H9 (cell line): ENCODE measurements around the gene AKAP7. TPM values are rescaled to one million over a fixed set of nuclear protein-coding genes. Genes with fewer than 3 reads are reported as not detected.
A peak's percentile ranks its signal among the peaks of the same experiment; 100 is the strongest.

Experiments used
- DNase-seq: peaks from one replicate; pipeline ENCODE4 v3.0.0-alpha.2; 2017
- H2AFZ ChIP-seq: one replicate; pipeline ENCODE4 v1.6.1; 2013; ENCODE audit warnings: mild to moderate bottlenecking, low read length, control low read depth, moderate library complexity
- H2AK5ac ChIP-seq: 2 replicates; pipeline ENCODE4 v1.6.1; 2013; ENCODE audit warnings: low read length, control low read depth, mixed read lengths; ENCODE audit not compliant: insufficient read length
- H2BK120ac ChIP-seq: one replicate; pipeline ENCODE4 v1.6.1; 2013; ENCODE audit warnings: low read depth, mild to moderate bottlenecking, low read length, control low read depth, inconsistent platforms; ENCODE audit not compliant: poor library complexity, severe bottlenecking
- H2BK12ac ChIP-seq: 2 replicates; pipeline ENCODE4 v1.6.1; 2013; ENCODE audit warnings: low read length, control low read depth, mixed read lengths, low read depth; ENCODE audit not compliant: insufficient read length
- H2BK15ac ChIP-seq: 2 replicates; pipeline ENCODE4 v1.6.1; 2013; ENCODE audit warnings: low read depth, low read length, control low read depth
- H2BK20ac ChIP-seq: one replicate; pipeline ENCODE4 v1.6.1; 2013; ENCODE audit warnings: low read depth, mild to moderate bottlenecking, low read length, control low read depth, inconsistent platforms; ENCODE audit not compliant: poor library complexity, severe bottlenecking
- H2BK5ac ChIP-seq: 2 replicates; pipeline ENCODE4 v1.6.1; 2013; ENCODE audit warnings: low read length, control low read depth, mixed read lengths; ENCODE audit not compliant: insufficient read length
- H3K14ac ChIP-seq: 2 replicates; pipeline ENCODE4 v1.6.1; 2013; ENCODE audit warnings: low read length, control low read depth; ENCODE audit not compliant: insufficient read depth
- H3K18ac ChIP-seq: 2 replicates; pipeline ENCODE4 v1.6.1; 2013; ENCODE audit warnings: low read depth, mild to moderate bottlenecking, mixed read lengths, low read length, control low read depth; ENCODE audit not compliant: insufficient read length
- H3K23ac ChIP-seq: 2 replicates; pipeline ENCODE4 v1.6.1; 2013; ENCODE audit warnings: low read length, control low read depth, mixed read lengths, low read depth; ENCODE audit not compliant: insufficient read length
- H3K23me2 ChIP-seq: 2 replicates; pipeline ENCODE4 v1.6.1; 2013; ENCODE audit warnings: low read depth, mild to moderate bottlenecking, mixed read lengths, low read length, control low read depth; ENCODE audit not compliant: insufficient read length, poor library complexity, severe bottlenecking
- H3K27ac ChIP-seq: 2 replicates; pipeline ENCODE4 v1.5.1; 2013; ENCODE audit warnings: low read length, control low read depth, mixed read lengths, low read depth; ENCODE audit not compliant: insufficient read length
- H3K27me3 ChIP-seq: 2 replicates; pipeline ENCODE4 v1.6.1; 2013; ENCODE audit warnings: low read length, control low read depth, inconsistent platforms; ENCODE audit not compliant: insufficient read depth
- H3K4ac ChIP-seq: 2 replicates; pipeline ENCODE4 v1.6.1; 2013; ENCODE audit warnings: low read depth, mild to moderate bottlenecking, control low read depth, inconsistent platforms, low read length, moderate library complexity
- H3K4me1 ChIP-seq: 2 replicates; pipeline ENCODE4 v1.6.1; 2013; ENCODE audit warnings: low read length, control low read depth, inconsistent platforms; ENCODE audit not compliant: insufficient read depth
- H3K4me2 ChIP-seq: 2 replicates; pipeline ENCODE4 v1.6.1; 2013; ENCODE audit warnings: low read length, control low read depth, mixed read lengths; ENCODE audit not compliant: insufficient read length, insufficient read depth
- H3K56ac ChIP-seq: 2 replicates; pipeline ENCODE4 v1.6.1; 2013; ENCODE audit warnings: low read depth, mild to moderate bottlenecking, mixed read lengths, low read length, control low read depth; ENCODE audit not compliant: insufficient read length
- H3K79me1 ChIP-seq: 2 replicates; pipeline ENCODE4 v1.6.1; 2013; ENCODE audit warnings: low read depth, mild to moderate bottlenecking, moderate library complexity, low read length, control low read depth, inconsistent platforms; ENCODE audit not compliant: insufficient read depth, poor library complexity, severe bottlenecking
- H3K79me2 ChIP-seq: 2 replicates; pipeline ENCODE4 v1.6.1; 2013; ENCODE audit warnings: low read length, control low read depth, inconsistent platforms; ENCODE audit not compliant: insufficient read depth
- H3K9ac ChIP-seq: 2 replicates; pipeline ENCODE4 v1.6.1; 2013; ENCODE audit warnings: low read length, control low read depth, mixed read lengths; ENCODE audit not compliant: insufficient read length; ENCODE audit errors: extremely low read depth
- H3K9me3 ChIP-seq: one replicate; pipeline ENCODE4 v1.6.1; 2013; ENCODE audit warnings: low read depth, low read length, inconsistent platforms; ENCODE audit not compliant: control insufficient read depth
- H3T11ph ChIP-seq: one replicate; pipeline ENCODE4 v1.6.1; 2013; ENCODE audit warnings: mild to moderate bottlenecking, low read length, control low read depth, inconsistent platforms
- H4K20me1 ChIP-seq: one replicate; pipeline ENCODE4 v1.6.1; 2013; ENCODE audit not compliant: control insufficient read depth, insufficient read length, insufficient read depth
- H4K5ac ChIP-seq: 2 replicates; pipeline ENCODE4 v1.6.1; 2013; ENCODE audit warnings: low read depth, mild to moderate bottlenecking, mixed read lengths, low read length, control low read depth; ENCODE audit not compliant: insufficient read length
- H4K8ac ChIP-seq: replicated peaks from 2 replicates; pipeline ENCODE4 v1.6.1; 2013; ENCODE audit warnings: low read length, control low read depth, mixed read lengths, low read depth; ENCODE audit not compliant: insufficient read length
- H4K91ac ChIP-seq: 2 replicates; pipeline ENCODE4 v1.6.1; 2013; ENCODE audit warnings: low read depth, mild to moderate bottlenecking, moderate library complexity, mixed read lengths, low read length, control low read depth; ENCODE audit not compliant: insufficient read length
- H3K27ac Mint-ChIP-seq, 3 experiments: 2 replicates in 2 of 3; 3 replicates in 1 of 3; pipeline ENCODE4 v1.8.0; 2020 to 2021; ENCODE audit warnings: mixed read lengths in 3 of 3, mild to moderate bottlenecking in 1 of 3, moderate library complexity in 1 of 3
- H3K27me3 Mint-ChIP-seq: 2 replicates; pipeline ENCODE4 v1.8.0; 2021; ENCODE audit warnings: low read depth, mild to moderate bottlenecking, moderate library complexity, mixed read lengths
- H3K36me3 Mint-ChIP-seq, 3 experiments: 2 replicates in 2 of 3; 3 replicates in 1 of 3; pipeline ENCODE4 v1.8.0; 2020 to 2021; ENCODE audit warnings: low read depth in 3 of 3, mixed read lengths in 3 of 3; ENCODE audit not compliant: insufficient read depth in 1 of 3
- H3K4me1 Mint-ChIP-seq, 2 experiments: 2 replicates each; pipeline ENCODE4 v1.8.0; 2020; ENCODE audit warnings: mixed read lengths in 2 of 2
- H3K4me3 Mint-ChIP-seq, 2 experiments: 2 replicates in 1 of 2; 3 replicates in 1 of 2; pipeline ENCODE4 v1.8.0; 2020 to 2021; ENCODE audit warnings: mild to moderate bottlenecking in 2 of 2, mixed read lengths in 2 of 2, moderate library complexity in 1 of 2
- H3K9me3 Mint-ChIP-seq, 2 experiments: 2 replicates in 1 of 2; 3 replicates in 1 of 2; pipeline ENCODE4 v1.8.0; 2020; ENCODE audit warnings: mild to moderate bottlenecking in 2 of 2, mixed read lengths in 2 of 2, moderate library complexity in 1 of 2
- CTCF ChIP-seq: fragments of 200-600 bp; sonication (generic); conservative IDR thresholded peaks from 3 replicates; pipeline ENCODE4 v1.8.0; 2021; ENCODE audit warnings: antibody characterized with exemption, mild to moderate bottlenecking
- WGBS: extraction: QIAGEN DNeasy Blood & Tissue Kit; methylation state at CpG from one replicate; pipeline ENCODE4 v1.1.7; 2013; ENCODE audit warnings: missing lambda C conversion rate, low lambda C conversion rate, mixed read lengths; ENCODE audit not compliant: insufficient read length; ENCODE audit errors: extremely low coverage; 5-methylcytosine and 5-hydroxymethylcytosine counted together
- total RNA-seq: library from RNA; stranded (reverse); gene quantifications from 2 replicates; pipeline ENCODE4 v1.2.1, GENCODE V29; 2021

Gene AKAP7
- total RNA-seq, 1 experiment from 2014 or later = 9.8 TPM

- no peak overlapping the region for H2BK5ac ChIP-seq
- H2AFZ ChIP-seq = no peak overlapping the region
- H2BK120ac ChIP-seq = no peak overlapping the region
- TF ChIP-seq CTCF = no peak
- no peak overlapping the region; the same call in 1 of the 2 replicates for H3K14ac ChIP-seq
- Mint-ChIP-seq H3K36me3 (peaks cover 4 to 5% (median 5%) of the 10 kb centered on the region in 3 experiments; a peak in 3 of 7 replicates), H3K27ac (peak overlapping the region in 1 of 3 experiments; percentile 38; a peak in 1 of 7 replicates), H3K4me3 (no peak overlapping the region), H3K4me1 (peaks cover 0 to 9% of the 10 kb centered on the region in 2 experiments; a peak in 2 of 4 replicates), H3K27me3 (no peaks in the 10 kb centered on the region), H3K9me3 (no peaks in the 10 kb centered on the region; a peak in 1 of 5 replicates)
- no peak overlapping the region for H3K9ac ChIP-seq
- H3K4me2 ChIP-seq = no peak overlapping the region
- H3T11ph ChIP-seq = no peak overlapping the region
- no peak overlapping the region for H2BK20ac ChIP-seq
- no peak overlapping the region for H2AK5ac ChIP-seq
- H3K56ac ChIP-seq = no peak overlapping the region
- DNase-seq = no peak
- no peak overlapping the region for H4K8ac ChIP-seq
- no peaks in the 10 kb centered on the region for H3K4me1 ChIP-seq
- H3K23me2 ChIP-seq = no peaks in the 10 kb centered on the region
- H4K5ac ChIP-seq = no peak overlapping the region
- no peak overlapping the region for H3K23ac ChIP-seq
- no peak overlapping the region for H3K4ac ChIP-seq
- H3K27me3 ChIP-seq = no peaks in the 10 kb centered on the region
- no peak overlapping the region for H2BK12ac ChIP-seq
- no peaks in the 10 kb centered on the region for H4K20me1 ChIP-seq
- no peaks in the 10 kb centered on the region for H3K79me2 ChIP-seq
- H3K9me3 ChIP-seq = no peaks in the 10 kb centered on the region
- no peak overlapping the region for H4K91ac ChIP-seq
- H3K18ac ChIP-seq = no peak overlapping the region
- no CpG with 5 or more reads among the region's 5 CpGs for WGBS
- H3K79me1 ChIP-seq = no peaks in the 10 kb centered on the region
- H3K27ac ChIP-seq = no peak overlapping the region
- H2BK15ac ChIP-seq = no peak overlapping the region
These were observed 80.0 kb downstream of the AKAP7 start for GRCh38 chr6:131215219-131215618.
